ENCODE data around the gene CD82.

CD82 gene

GRCh38 chr11:44576656-44577055 lies 11.2 kb downstream of the CD82 start:
- Histone ChIP-seq H3K36me3 (ENCODE audit: low read length) (no peaks in the 10 kb centered on the region), H3K79me2 (ENCODE audit: insufficient read depth, low read length) (no peaks in the 10 kb centered on the region), H3K27me3 (ENCODE audit: low read length) (no peaks in the 10 kb centered on the region), H3K9me3 (ENCODE audit: insufficient read depth, low read length) (no peaks in the 10 kb centered on the region), H4K20me1 (ENCODE audit: low read depth, low read length) (no peaks in the 10 kb centered on the region), H3F3A (ENCODE audit: insufficient read depth) (no peaks in the 10 kb centered on the region), H3K9me2 (replicated peaks; ENCODE audit: insufficient read depth, low read length) (no peaks in the 10 kb centered on the region), H3K9ac (ENCODE audit: low read length) (no peak overlapping the region), H2AFZ (ENCODE audit: low read depth, low read length, severe bottlenecking) (no peak overlapping the region), H3K4me2 (ENCODE audit: low read depth, low read length, poor library complexity, severe bottlenecking) (no peak overlapping the region), H3K4me3 (ENCODE audit: insufficient read depth, low read length, poor library complexity, severe bottlenecking) (no peak overlapping the region), H3K27ac (ENCODE audit: low read depth, low read length) (no peak overlapping the region)
- TF ChIP-seq CTCF (IDR thresholded peaks at IDR 0.05; ENCODE audit: insufficient read depth, low read length, poor library complexity, severe bottlenecking) (no peak), EZH2phosphoT487 (conservative IDR thresholded peaks at IDR 0.05; ENCODE audit: low read length) (no peak)

GRCh38 chr11:44577231-44577830 lies 11.9 kb downstream of the CD82 start:
- Histone ChIP-seq H3F3A (ENCODE audit: insufficient read depth) (no peaks in the 10 kb centered on the region), H3K4me3 (ENCODE audit: insufficient read depth, low read length, poor library complexity, severe bottlenecking) (no peak overlapping the region), H3K79me2 (ENCODE audit: insufficient read depth, low read length) (no peaks in the 10 kb centered on the region), H3K4me2 (ENCODE audit: low read depth, low read length, poor library complexity, severe bottlenecking) (no peak overlapping the region), H3K9me2 (replicated peaks; ENCODE audit: insufficient read depth, low read length) (no peaks in the 10 kb centered on the region), H3K9me3 (ENCODE audit: insufficient read depth, low read length) (no peaks in the 10 kb centered on the region), H4K20me1 (ENCODE audit: low read depth, low read length) (no peaks in the 10 kb centered on the region), H3K9ac (ENCODE audit: low read length) (no peak overlapping the region), H3K27me3 (ENCODE audit: low read length) (no peaks in the 10 kb centered on the region), H2AFZ (ENCODE audit: low read depth, low read length, severe bottlenecking) (no peak overlapping the region), H3K36me3 (ENCODE audit: low read length) (no peaks in the 10 kb centered on the region), H3K27ac (ENCODE audit: low read depth, low read length) (no peak overlapping the region)
- TF ChIP-seq CTCF (IDR thresholded peaks at IDR 0.05; ENCODE audit: insufficient read depth, low read length, poor library complexity, severe bottlenecking) (no peak), EZH2phosphoT487 (conservative IDR thresholded peaks at IDR 0.05; ENCODE audit: low read length) (no peak)

- no peak overlapping the region for H3K4me2 ChIP-seq (ENCODE audit: low read depth, low read length, poor library complexity, severe bottlenecking)
Observed at GRCh38 chr11:44578279-44578678, 12.8 kb downstream of the CD82 start.

More at GRCh38 chr11:44578279-44578678, 12.8 kb downstream of the CD82 start:
- TF ChIP-seq CTCF (IDR thresholded peaks at IDR 0.05; ENCODE audit: insufficient read depth, low read length, poor library complexity, severe bottlenecking) = no peak
- TF ChIP-seq EZH2phosphoT487 (conservative IDR thresholded peaks at IDR 0.05; ENCODE audit: low read length) = no peak
- no peaks in the 10 kb centered on the region for H3K27me3 ChIP-seq (ENCODE audit: low read length)
- H3K9ac ChIP-seq (ENCODE audit: low read length) = no peak overlapping the region
- no peak overlapping the region for H3K4me3 ChIP-seq (ENCODE audit: insufficient read depth, low read length, poor library complexity, severe bottlenecking)
- no peaks in the 10 kb centered on the region for H3K36me3 ChIP-seq (ENCODE audit: low read length)
- no peak overlapping the region for H2AFZ ChIP-seq (ENCODE audit: low read depth, low read length, severe bottlenecking)
- H3K27ac ChIP-seq (ENCODE audit: low read depth, low read length) = no peak overlapping the region
- H3K9me3 ChIP-seq (ENCODE audit: insufficient read depth, low read length) = no peaks in the 10 kb centered on the region
- H3F3A ChIP-seq (ENCODE audit: insufficient read depth) = no peaks in the 10 kb centered on the region
- H4K20me1 ChIP-seq (ENCODE audit: low read depth, low read length) = no peaks in the 10 kb centered on the region
- no peaks in the 10 kb centered on the region for H3K79me2 ChIP-seq (ENCODE audit: insufficient read depth, low read length)
- H3K9me2 ChIP-seq (replicated peaks; ENCODE audit: insufficient read depth, low read length) = no peaks in the 10 kb centered on the region

All from SU-DHL-6 (cell line).